ENCODE data around the gene KSR2.
"Not testable (repeated sequence)": the region's sequence is repeated elsewhere in the genome, so short reads cannot be mapped to it uniquely, and the experiment has no call there.

Gene KSR2

DNA sequence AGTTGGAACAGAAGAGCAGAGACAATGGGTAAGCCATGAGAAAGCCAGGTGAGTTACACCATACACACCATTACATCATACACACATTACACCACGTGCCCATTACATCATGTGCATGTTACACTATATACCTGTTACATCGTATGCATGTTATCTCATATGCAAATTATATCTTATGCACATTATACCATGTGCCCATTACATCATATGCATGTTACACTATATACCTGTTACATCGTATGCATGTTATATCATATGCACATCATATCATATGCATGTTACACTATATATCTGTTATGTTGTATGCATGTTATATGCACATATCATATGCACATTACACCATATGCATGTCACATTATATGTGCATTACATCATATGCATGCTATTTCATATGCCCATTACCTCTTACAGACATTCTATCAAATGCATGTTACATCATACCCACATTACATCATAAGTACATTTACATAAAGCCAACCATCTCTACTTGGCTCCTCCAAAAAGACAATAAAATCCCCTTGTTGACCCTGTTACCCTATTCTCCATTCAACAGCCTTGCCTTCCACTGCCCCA lies 207.2 kb downstream of the KSR2 start:
- H3K27ac Mint-ChIP-seq = no peak overlapping the region
- H3K27me3 Mint-ChIP-seq (ENCODE audit: low read depth, poor library complexity) = peaks cover 11% of the 10 kb centered on the region
- peaks cover 14% of the 10 kb centered on the region for H3K9me3 Mint-ChIP-seq
- H3K4me1 Mint-ChIP-seq = no peaks in the 10 kb centered on the region
- H3K36me3 Mint-ChIP-seq (ENCODE audit: low read depth) = no peaks in the 10 kb centered on the region
- H3K4me3 Mint-ChIP-seq = no peak overlapping the region
- no peak for DNase-seq
- TF ChIP-seq, protein P1, sequence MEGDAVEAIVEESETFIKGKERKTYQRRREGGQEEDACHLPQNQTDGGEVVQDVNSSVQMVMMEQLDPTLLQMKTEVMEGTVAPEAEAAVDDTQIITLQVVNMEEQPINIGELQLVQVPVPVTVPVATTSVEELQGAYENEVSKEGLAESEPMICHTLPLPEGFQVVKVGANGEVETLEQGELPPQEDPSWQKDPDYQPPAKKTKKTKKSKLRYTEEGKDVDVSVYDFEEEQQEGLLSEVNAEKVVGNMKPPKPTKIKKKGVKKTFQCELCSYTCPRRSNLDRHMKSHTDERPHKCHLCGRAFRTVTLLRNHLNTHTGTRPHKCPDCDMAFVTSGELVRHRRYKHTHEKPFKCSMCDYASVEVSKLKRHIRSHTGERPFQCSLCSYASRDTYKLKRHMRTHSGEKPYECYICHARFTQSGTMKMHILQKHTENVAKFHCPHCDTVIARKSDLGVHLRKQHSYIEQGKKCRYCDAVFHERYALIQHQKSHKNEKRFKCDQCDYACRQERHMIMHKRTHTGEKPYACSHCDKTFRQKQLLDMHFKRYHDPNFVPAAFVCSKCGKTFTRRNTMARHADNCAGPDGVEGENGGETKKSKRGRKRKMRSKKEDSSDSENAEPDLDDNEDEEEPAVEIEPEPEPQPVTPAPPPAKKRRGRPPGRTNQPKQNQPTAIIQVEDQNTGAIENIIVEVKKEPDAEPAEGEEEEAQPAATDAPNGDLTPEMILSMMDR (IDR thresholded peaks at IDR 0.05) = no peak

DNA sequence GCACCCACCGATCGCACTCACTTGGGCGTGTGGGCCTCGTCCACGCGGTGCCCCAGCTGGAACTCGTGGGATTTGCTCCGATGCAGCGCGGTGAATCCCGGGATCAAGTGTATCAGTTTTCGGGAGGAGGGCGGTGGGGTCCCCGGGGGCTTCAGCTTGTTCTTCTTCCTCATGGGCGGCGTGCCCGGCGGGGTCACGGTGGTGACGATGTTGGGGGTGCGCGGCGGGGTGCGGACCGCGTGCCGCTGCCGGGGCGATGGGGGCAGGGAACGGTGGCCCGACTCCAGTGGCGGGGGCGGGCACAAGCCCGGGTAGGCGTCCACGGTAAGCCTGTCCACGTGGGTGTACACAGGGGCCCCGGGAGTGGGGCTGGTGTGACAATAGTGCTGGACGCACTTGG lies 207.8 kb downstream of the KSR2 start:
- no peak for DNase-seq
- Mint-ChIP-seq H3K9me3 (peaks cover 8% of the 10 kb centered on the region), H3K4me3 (no peak overlapping the region), H3K27ac (no peak overlapping the region), H3K4me1 (no peaks in the 10 kb centered on the region), H3K36me3 (ENCODE audit: low read depth) (no peaks in the 10 kb centered on the region), H3K27me3 (ENCODE audit: low read depth, poor library complexity) (peaks cover 11% of the 10 kb centered on the region)
- TF ChIP-seq, protein P1 (IDR thresholded peaks at IDR 0.05) = no peak

DNA sequence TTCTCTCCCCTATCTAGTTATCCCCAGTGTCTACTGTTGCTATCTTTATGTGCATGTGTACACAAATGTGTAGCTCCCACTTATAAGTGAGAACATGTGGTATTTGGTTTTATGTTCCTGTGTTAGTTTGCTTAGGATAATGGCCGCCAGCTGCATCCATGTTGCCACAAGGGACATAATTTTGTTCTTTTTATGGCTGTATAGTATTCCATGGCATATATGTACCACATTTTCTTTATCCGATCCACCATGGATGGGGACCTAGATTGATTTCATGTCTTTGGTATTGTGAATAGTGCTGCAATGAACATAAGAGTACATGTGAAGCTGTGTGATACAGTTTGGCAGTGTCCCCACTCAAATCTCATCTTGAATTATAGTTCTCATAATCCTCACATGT lies 218.1 kb downstream of the KSR2 start:
- Mint-ChIP-seq H3K27ac (no peak overlapping the region), H3K4me1 (no peaks in the 10 kb centered on the region), H3K4me3 (no peak overlapping the region), H3K27me3 (ENCODE audit: low read depth, poor library complexity) (peaks cover 16% of the 10 kb centered on the region), H3K36me3 (ENCODE audit: low read depth) (no peaks in the 10 kb centered on the region), H3K9me3 (peaks cover 22% of the 10 kb centered on the region)
- no peak for DNase-seq
- TF ChIP-seq, protein P1 (IDR thresholded peaks at IDR 0.05) = no peak

DNA sequence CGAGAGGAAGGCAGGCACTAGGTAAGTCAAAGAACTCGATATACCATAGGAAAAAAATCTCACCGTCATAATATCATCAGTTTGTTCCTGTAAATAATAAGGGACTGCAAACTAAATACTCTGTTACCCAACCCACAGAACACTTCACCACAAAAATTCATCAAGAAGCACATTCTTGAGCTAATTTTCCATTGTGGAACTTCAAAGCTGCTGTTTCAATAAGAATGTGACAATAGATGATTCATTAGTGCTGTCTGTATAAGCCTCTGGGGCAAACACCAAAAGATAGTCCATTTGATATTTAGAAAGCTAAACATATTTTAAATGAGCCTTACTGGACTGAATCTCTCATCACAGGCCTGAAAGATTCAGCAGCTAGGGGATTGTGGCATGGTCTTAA lies 219.4 kb downstream of the KSR2 start:
- H3K36me3 Mint-ChIP-seq (ENCODE audit: low read depth) = no peaks in the 10 kb centered on the region
- no peak overlapping the region for H3K4me3 Mint-ChIP-seq
- TF ChIP-seq, protein P1 (IDR thresholded peaks at IDR 0.05) = no peak
- peaks cover 29% of the 10 kb centered on the region for H3K9me3 Mint-ChIP-seq
- no peak overlapping the region for H3K27ac Mint-ChIP-seq
- H3K27me3 Mint-ChIP-seq (ENCODE audit: low read depth, poor library complexity) = peaks cover 16% of the 10 kb centered on the region
- peaks cover 3% of the 10 kb centered on the region for H3K4me1 Mint-ChIP-seq
- no peak for DNase-seq

DNA sequence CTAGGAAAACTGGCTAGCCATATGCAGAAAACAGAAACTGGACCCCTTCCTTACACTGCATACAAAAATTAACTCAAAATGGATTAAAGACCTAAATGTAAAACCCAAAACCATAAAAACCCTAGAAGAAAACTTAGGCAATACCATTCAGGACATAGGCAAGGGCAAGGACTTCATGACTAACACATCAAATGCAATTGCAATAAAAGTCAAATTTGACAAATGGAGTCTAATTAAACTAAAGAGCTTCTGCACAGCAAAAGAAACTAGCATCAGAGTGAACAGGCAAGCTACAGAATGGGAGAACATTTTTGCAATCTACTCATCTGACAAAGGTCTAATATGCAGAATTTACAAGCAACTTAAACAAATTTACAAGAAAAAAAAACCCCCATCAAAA lies 222.4 kb downstream of the KSR2 start:
- DNase-seq; H3K36me3 Mint-ChIP-seq (ENCODE audit: low read depth); H3K27ac Mint-ChIP-seq; H3K4me1 Mint-ChIP-seq; H3K4me3 Mint-ChIP-seq: not testable (repeated sequence)
- H3K27me3 Mint-ChIP-seq (ENCODE audit: low read depth, poor library complexity) = peaks cover 25% of the 10 kb centered on the region
- peaks cover 29% of the 10 kb centered on the region for H3K9me3 Mint-ChIP-seq

DNA sequence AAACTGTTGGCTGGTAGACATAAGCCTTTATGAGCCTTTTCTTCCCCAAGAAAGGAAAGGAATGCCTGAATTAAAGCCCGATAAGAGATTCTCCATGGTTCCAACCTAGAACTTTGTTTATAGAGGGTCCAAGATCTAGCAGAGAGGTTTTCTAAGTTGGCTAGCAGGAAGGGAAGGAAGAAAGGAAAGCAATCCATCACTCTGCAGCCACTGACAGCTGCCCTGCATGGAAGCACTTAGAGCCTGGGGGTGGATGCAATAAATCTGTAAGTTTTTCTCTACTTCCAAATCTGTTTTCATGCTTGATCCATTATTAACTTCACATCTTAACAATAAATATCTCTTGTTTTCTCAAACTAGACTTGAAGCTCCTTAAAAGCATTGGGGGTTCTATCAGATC lies 224.4 kb downstream of the KSR2 start:
- Mint-ChIP-seq H3K4me3 (no peak overlapping the region), H3K27me3 (ENCODE audit: low read depth, poor library complexity) (peaks cover 23% of the 10 kb centered on the region), H3K4me1 (peaks cover 7% of the 10 kb centered on the region), H3K36me3 (ENCODE audit: low read depth) (no peaks in the 10 kb centered on the region), H3K27ac (no peak overlapping the region), H3K9me3 (peaks cover 29% of the 10 kb centered on the region)
- DNase-seq = no peak
- TF ChIP-seq, protein P1 (IDR thresholded peaks at IDR 0.05) = no peak
